ENCODE data around the gene NDUFAF8. TPM values are rescaled to one million over a fixed set of nuclear protein-coding genes. Genes with fewer than 3 reads are reported as not detected.

NDUFAF8 gene
- total RNA-seq, 1 donor from 2014 or later, result 47.6 TPM

- no peak overlapping the region for H3K4me3 Mint-ChIP-seq
- no peak overlapping the region for H3K27ac Mint-ChIP-seq
- no peaks in the 10 kb centered on the region for H3K9me3 Mint-ChIP-seq
- H3K27me3 Mint-ChIP-seq (ENCODE audit: low read depth), result no peaks in the 10 kb centered on the region
- H3K36me3 Mint-ChIP-seq, result peaks cover 6% of the 10 kb centered on the region
- no peak for DNase-seq (ENCODE audit: low spot score in 2 of 2, unreplicated experiment in 2 of 2)
- no peak for TF ChIP-seq CTCF (IDR thresholded peaks at IDR 0.05; ENCODE audit: unreplicated experiment)
- no peaks in the 10 kb centered on the region for H3K4me1 Mint-ChIP-seq
Measured at GRCh38 chr17:81261582-81262336, 22.6 kb downstream of the NDUFAF8 start.

GRCh38 chr17:81263371-81264181 lies 24.5 kb downstream of the NDUFAF8 start:
- Mint-ChIP-seq H3K4me3 (no peak overlapping the region), H3K27ac (no peak overlapping the region), H3K36me3 (peaks cover 17% of the 10 kb centered on the region), H3K27me3 (ENCODE audit: low read depth) (no peaks in the 10 kb centered on the region), H3K9me3 (no peaks in the 10 kb centered on the region), H3K4me1 (no peaks in the 10 kb centered on the region)
- no peak for DNase-seq (ENCODE audit: low spot score in 2 of 2, unreplicated experiment in 2 of 2)
- TF ChIP-seq CTCF (IDR thresholded peaks at IDR 0.05; ENCODE audit: unreplicated experiment), result no peak

GRCh38 chr17:81264640-81265039 lies 25.5 kb downstream of the NDUFAF8 start:
- DNase-seq (ENCODE audit: low spot score in 2 of 2, unreplicated experiment in 2 of 2), result no peak
- no peaks in the 10 kb centered on the region for H3K4me1 Mint-ChIP-seq

GRCh38 chr17:81265576-81265975 lies 26.5 kb downstream of the NDUFAF8 start:
- H3K36me3 Mint-ChIP-seq, result peaks cover 32% of the 10 kb centered on the region
- DNase-seq (ENCODE audit: low spot score in 2 of 2, unreplicated experiment in 2 of 2), result no peak
- H3K27ac Mint-ChIP-seq, result no peak overlapping the region
- TF ChIP-seq CTCF (IDR thresholded peaks at IDR 0.05; ENCODE audit: unreplicated experiment), result no peak
- no peak overlapping the region for H3K4me3 Mint-ChIP-seq
- no peaks in the 10 kb centered on the region for H3K9me3 Mint-ChIP-seq
- no peaks in the 10 kb centered on the region for H3K4me1 Mint-ChIP-seq
- no peaks in the 10 kb centered on the region for H3K27me3 Mint-ChIP-seq (ENCODE audit: low read depth)

More at GRCh38 chr17:81264640-81265039, 25.5 kb downstream of the NDUFAF8 start:
- Mint-ChIP-seq H3K36me3 (peaks cover 28% of the 10 kb centered on the region), H3K9me3 (no peaks in the 10 kb centered on the region), H3K27ac (no peak overlapping the region), H3K27me3 (ENCODE audit: low read depth) (no peaks in the 10 kb centered on the region), H3K4me3 (no peak overlapping the region)
- TF ChIP-seq CTCF (IDR thresholded peaks at IDR 0.05; ENCODE audit: unreplicated experiment), result no peak

GRCh38 chr17:81267390-81268067 lies 28.4 kb downstream of the NDUFAF8 start:
- Mint-ChIP-seq H3K4me3 (no peak overlapping the region), H3K4me1 (no peaks in the 10 kb centered on the region), H3K9me3 (no peaks in the 10 kb centered on the region), H3K36me3 (peaks cover 37% of the 10 kb centered on the region), H3K27me3 (ENCODE audit: low read depth) (no peaks in the 10 kb centered on the region), H3K27ac (no peak overlapping the region)
- no peak for TF ChIP-seq CTCF (IDR thresholded peaks at IDR 0.05; ENCODE audit: unreplicated experiment)
- DNase-seq (ENCODE audit: low spot score in 2 of 2, unreplicated experiment in 2 of 2), result no peak

Data from mesothelial cell of epicardium (in vitro differentiated cells).